Measurements from ENCODE around the gene PLB1.

PLB1 gene

DNA sequence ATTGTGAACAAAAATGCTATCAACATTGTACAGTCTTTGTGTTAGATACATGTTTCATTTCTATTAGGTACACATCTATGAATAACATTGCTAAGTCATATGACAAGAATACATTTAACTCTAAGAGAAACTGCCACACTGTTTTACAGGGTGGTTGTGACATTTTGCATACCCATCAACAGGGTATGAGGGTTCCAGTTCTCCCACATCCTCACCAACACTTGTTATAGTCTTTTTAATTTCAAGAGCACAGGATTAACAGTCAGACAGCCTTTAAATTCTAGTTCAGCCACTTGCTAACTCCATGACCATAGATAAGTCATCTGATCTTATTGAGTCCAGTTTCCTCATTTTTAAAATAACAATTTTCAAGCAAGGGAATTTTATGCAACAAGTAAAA is 163.3 kb downstream of the PLB1 start:
- no peak for DNase-seq
- H2AK5ac ChIP-seq (ENCODE audit: low read length, severe bottlenecking), result no peak overlapping the region
- no peaks in the 10 kb centered on the region for H3K27me3 ChIP-seq (ENCODE audit: control insufficient read depth in 1 of 2, insufficient read depth in 1 of 2, low read length in 2 of 2)
- no peaks in the 10 kb centered on the region for H3K9me3 ChIP-seq (ENCODE audit: control insufficient read depth, low read length)
- no peak overlapping the region for H3K27ac ChIP-seq (ENCODE audit: low read length, poor library complexity, severe bottlenecking)
- no peak overlapping the region for H3K4me2 ChIP-seq (ENCODE audit: low read length, poor library complexity, severe bottlenecking)
- no peaks in the 10 kb centered on the region for H3K79me1 ChIP-seq (replicated peaks; ENCODE audit: low read length, poor library complexity, severe bottlenecking)
- peaks cover 15% of the 10 kb centered on the region for H3K4me1 ChIP-seq (ENCODE audit: control insufficient read depth, insufficient read depth, low read depth, low read length)
- H3K23ac ChIP-seq (ENCODE audit: low read length in 2 of 2), result no peak overlapping the region
- H4K8ac ChIP-seq (ENCODE audit: low read length), result no peak overlapping the region
- no peak overlapping the region for H2BK5ac ChIP-seq (ENCODE audit: low read depth, low read length, poor library complexity, severe bottlenecking)
- no peak overlapping the region for H4K91ac ChIP-seq (ENCODE audit: low read length)
- H3K18ac ChIP-seq (ENCODE audit: low read depth in 1 of 2, low read length in 2 of 2), result no peak overlapping the region
- H3K36me3 ChIP-seq (ENCODE audit: control insufficient read depth in 1 of 2, insufficient read depth in 2 of 2, low read depth in 1 of 2, low read length in 2 of 2), result no peaks in the 10 kb centered on the region
- no peak overlapping the region for H3K14ac ChIP-seq (ENCODE audit: low read length in 2 of 2)
- no peak overlapping the region for H2AFZ ChIP-seq (ENCODE audit: low read depth, low read length)
- no peak overlapping the region for H3K4me3 ChIP-seq (ENCODE audit: insufficient read depth in 1 of 2, low read depth in 1 of 2, low read length in 2 of 2)
- no peak overlapping the region for H2BK15ac ChIP-seq (ENCODE audit: low read depth, poor library complexity, severe bottlenecking)
- no peak overlapping the region for H3K9ac ChIP-seq (ENCODE audit: low read length)
- no peak overlapping the region for H2BK120ac ChIP-seq (ENCODE audit: low read depth, low read length)
- no peak overlapping the region for H3K4ac ChIP-seq (ENCODE audit: low read depth in 1 of 2, low read length in 2 of 2)
- no peak overlapping the region for H2BK12ac ChIP-seq (ENCODE audit: low read length in 2 of 2)

DNA sequence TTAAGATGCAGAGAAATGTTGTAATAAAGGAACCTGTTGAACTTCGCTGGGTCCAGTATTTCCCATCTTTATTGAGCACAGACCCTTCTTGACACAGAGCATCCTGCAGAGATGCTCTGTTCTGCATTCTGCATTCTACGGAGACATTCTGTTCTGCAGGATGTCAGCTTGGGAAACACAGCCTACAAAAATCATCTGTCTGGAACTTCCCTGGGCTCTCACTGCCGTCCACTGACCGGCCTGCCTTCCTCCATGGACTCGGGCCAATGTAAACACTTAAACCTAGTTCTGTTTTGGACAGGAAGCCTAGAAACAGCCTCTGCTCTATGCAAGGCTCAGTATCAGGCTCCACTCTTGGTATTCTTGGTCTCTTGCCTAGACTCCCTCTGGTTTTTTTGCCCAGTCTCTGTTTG is 165.7 kb downstream of the PLB1 start:
- peak overlapping the region; percentile 24 for H3K4me2 ChIP-seq (ENCODE audit: low read length, poor library complexity, severe bottlenecking)
- H2BK120ac ChIP-seq (ENCODE audit: low read depth, low read length), result peak overlapping the region; percentile 77
- no peak overlapping the region for H3K23ac ChIP-seq (ENCODE audit: low read length in 2 of 2)
- H2AK5ac ChIP-seq (ENCODE audit: low read length, severe bottlenecking), result no peak overlapping the region
- no peaks in the 10 kb centered on the region for H3K79me1 ChIP-seq (replicated peaks; ENCODE audit: low read length, poor library complexity, severe bottlenecking)
- H2BK15ac ChIP-seq (ENCODE audit: low read depth, poor library complexity, severe bottlenecking), result no peak overlapping the region
- no peaks in the 10 kb centered on the region for H3K9me3 ChIP-seq (ENCODE audit: control insufficient read depth, low read length)
- peak overlapping the region in 1 of 2 experiments; percentile 92 for H3K4ac ChIP-seq (ENCODE audit: low read depth in 1 of 2, low read length in 2 of 2)
- 9% methylated on average over 5 of the region's 5 CpGs for WGBS
- H3K36me3 ChIP-seq (ENCODE audit: control insufficient read depth in 1 of 2, insufficient read depth in 2 of 2, low read depth in 1 of 2, low read length in 2 of 2), result no peaks in the 10 kb centered on the region
- no peak overlapping the region for H2BK12ac ChIP-seq (ENCODE audit: low read length in 2 of 2)
- no peak overlapping the region for H3K14ac ChIP-seq (ENCODE audit: low read length in 2 of 2)
- peak; percentile 89 for DNase-seq
- no peak overlapping the region for H4K8ac ChIP-seq (ENCODE audit: low read length)
- no peak overlapping the region for H3K9ac ChIP-seq (ENCODE audit: low read length)
- H3K27me3 ChIP-seq (ENCODE audit: control insufficient read depth in 1 of 2, insufficient read depth in 1 of 2, low read length in 2 of 2), result no peaks in the 10 kb centered on the region
- peaks cover 26% of the 10 kb centered on the region for H3K4me1 ChIP-seq (ENCODE audit: control insufficient read depth, insufficient read depth, low read depth, low read length)
- no peak overlapping the region for H3K18ac ChIP-seq (ENCODE audit: low read depth in 1 of 2, low read length in 2 of 2)
- H4K91ac ChIP-seq (ENCODE audit: low read length), result no peak overlapping the region
- no peak overlapping the region for H2AFZ ChIP-seq (ENCODE audit: low read depth, low read length)
- no peak overlapping the region for H3K4me3 ChIP-seq (ENCODE audit: insufficient read depth in 1 of 2, low read depth in 1 of 2, low read length in 2 of 2)
- peak overlapping the region; percentile 82 for H3K27ac ChIP-seq (ENCODE audit: low read length, poor library complexity, severe bottlenecking)
- no peak overlapping the region for H2BK5ac ChIP-seq (ENCODE audit: low read depth, low read length, poor library complexity, severe bottlenecking)

DNA sequence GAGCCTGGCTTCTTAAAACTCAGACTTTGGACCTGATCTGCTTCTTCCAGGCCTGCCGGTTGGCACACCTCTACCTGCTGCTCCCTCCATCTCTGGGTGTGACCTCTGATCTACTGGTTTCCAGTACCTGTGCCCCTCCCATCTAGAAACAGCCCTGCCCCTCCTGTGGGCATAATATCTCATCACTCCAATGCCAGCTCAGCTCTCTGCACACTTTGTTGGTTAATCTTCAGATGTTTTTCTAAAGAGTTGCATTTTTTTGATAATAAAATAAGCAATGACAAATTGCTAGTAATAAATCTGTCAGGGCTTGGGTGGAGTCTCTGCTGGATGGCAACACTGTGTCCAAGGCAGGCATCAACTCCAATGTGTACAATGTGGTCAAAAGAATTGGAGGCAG is 166.2 kb downstream of the PLB1 start:
- Histone ChIP-seq H3K4me2 (ENCODE audit: low read length, poor library complexity, severe bottlenecking) (no peak overlapping the region), H3K27ac (ENCODE audit: low read length, poor library complexity, severe bottlenecking) (peak overlapping the region; percentile 82), H4K91ac (ENCODE audit: low read length) (peak overlapping the region; percentile 64), H3K4ac (ENCODE audit: low read depth in 1 of 2, low read length in 2 of 2) (peak overlapping the region; percentile 69 to 92), H3K79me1 (replicated peaks; ENCODE audit: low read length, poor library complexity, severe bottlenecking) (no peaks in the 10 kb centered on the region), H3K9me3 (ENCODE audit: control insufficient read depth, low read length) (no peaks in the 10 kb centered on the region), H3K27me3 (ENCODE audit: control insufficient read depth in 1 of 2, insufficient read depth in 1 of 2, low read length in 2 of 2) (no peaks in the 10 kb centered on the region), H3K4me1 (ENCODE audit: control insufficient read depth, insufficient read depth, low read depth, low read length) (peaks cover 26% of the 10 kb centered on the region), H3K23ac (ENCODE audit: low read length in 2 of 2) (no peak overlapping the region), H2AK5ac (ENCODE audit: low read length, severe bottlenecking) (peak overlapping the region; percentile 67), H2BK5ac (ENCODE audit: low read depth, low read length, poor library complexity, severe bottlenecking) (no peak overlapping the region), H4K8ac (ENCODE audit: low read length) (peak overlapping the region; percentile 52), H3K36me3 (ENCODE audit: control insufficient read depth in 1 of 2, insufficient read depth in 2 of 2, low read depth in 1 of 2, low read length in 2 of 2) (no peaks in the 10 kb centered on the region), H2BK120ac (ENCODE audit: low read depth, low read length) (peak overlapping the region; percentile 77), H2AFZ (ENCODE audit: low read depth, low read length) (no peak overlapping the region), H3K18ac (ENCODE audit: low read depth in 1 of 2, low read length in 2 of 2) (peak overlapping the region; percentile 25 to 87), H2BK12ac (ENCODE audit: low read length in 2 of 2) (peak overlapping the region; percentile 40 to 49), H2BK15ac (ENCODE audit: low read depth, poor library complexity, severe bottlenecking) (no peak overlapping the region), H3K9ac (ENCODE audit: low read length) (no peak overlapping the region), H3K14ac (ENCODE audit: low read length in 2 of 2) (no peak overlapping the region), H3K4me3 (ENCODE audit: insufficient read depth in 1 of 2, low read depth in 1 of 2, low read length in 2 of 2) (no peak overlapping the region)
- 100% methylated on average over 1 of the region's 1 CpG for WGBS
- peak; percentile 10 for DNase-seq

DNA sequence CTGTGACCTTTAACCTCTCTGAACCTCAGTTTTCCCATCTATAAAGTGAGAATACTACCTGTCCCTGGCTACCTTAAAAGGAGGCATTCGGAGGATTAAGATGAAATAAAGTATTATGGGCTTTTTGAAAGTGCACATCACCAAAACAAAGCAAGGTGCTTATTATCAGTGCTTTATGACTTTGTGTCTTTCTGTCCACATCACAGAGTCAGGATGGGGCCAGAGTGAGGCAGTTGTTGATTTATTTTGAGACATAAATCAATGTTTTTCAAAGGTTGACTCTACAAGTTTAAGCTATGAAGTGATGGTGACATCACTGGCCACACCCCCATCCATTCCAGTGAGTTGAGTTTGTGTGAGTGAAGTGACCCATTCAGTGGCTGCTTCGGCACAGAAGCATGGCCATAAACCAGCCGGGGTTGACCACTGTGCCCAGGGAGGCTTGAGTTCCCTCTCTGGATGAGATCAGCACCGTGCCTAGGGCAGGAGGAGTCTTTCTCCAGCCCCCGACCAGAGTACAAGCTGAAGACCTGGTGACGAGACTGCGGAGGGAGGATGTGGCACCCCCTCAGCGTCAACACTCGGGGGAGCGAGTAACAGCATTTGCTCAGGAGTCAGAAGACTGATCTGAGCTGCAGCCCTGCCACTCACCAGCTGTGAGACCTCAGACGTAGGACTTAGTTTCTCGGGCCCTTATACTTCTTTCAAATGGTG is 166.8 kb downstream of the PLB1 start:
- no peak overlapping the region for H2AFZ ChIP-seq (ENCODE audit: low read depth, low read length)
- H3K9ac ChIP-seq (ENCODE audit: low read length), result no peak overlapping the region
- H3K27ac ChIP-seq (ENCODE audit: low read length, poor library complexity, severe bottlenecking), result peak overlapping the region; percentile 82
- WGBS, result 61% methylated on average over 12 of the region's 12 CpGs
- no peaks in the 10 kb centered on the region for H3K27me3 ChIP-seq (ENCODE audit: control insufficient read depth in 1 of 2, insufficient read depth in 1 of 2, low read length in 2 of 2)
- H3K4me3 ChIP-seq (ENCODE audit: insufficient read depth in 1 of 2, low read depth in 1 of 2, low read length in 2 of 2), result no peak overlapping the region
- H3K4me2 ChIP-seq (ENCODE audit: low read length, poor library complexity, severe bottlenecking), result peak overlapping the region; percentile 12
- H2BK12ac ChIP-seq (ENCODE audit: low read length in 2 of 2), result peak overlapping the region; percentile 35 to 95
- H3K14ac ChIP-seq (ENCODE audit: low read length in 2 of 2), result peak overlapping the region in 1 of 2 experiments; percentile 74
- H2AK5ac ChIP-seq (ENCODE audit: low read length, severe bottlenecking), result peak overlapping the region; percentile 67
- peak; percentile 81 for DNase-seq
- H3K18ac ChIP-seq (ENCODE audit: low read depth in 1 of 2, low read length in 2 of 2), result peak overlapping the region; percentile 71 to 79
- no peak overlapping the region for H2BK5ac ChIP-seq (ENCODE audit: low read depth, low read length, poor library complexity, severe bottlenecking)
- no peaks in the 10 kb centered on the region for H3K79me1 ChIP-seq (replicated peaks; ENCODE audit: low read length, poor library complexity, severe bottlenecking)
- H2BK120ac ChIP-seq (ENCODE audit: low read depth, low read length), result no peak overlapping the region
- peak overlapping the region in 1 of 2 experiments; percentile 54 for H3K23ac ChIP-seq (ENCODE audit: low read length in 2 of 2)
- H2BK15ac ChIP-seq (ENCODE audit: low read depth, poor library complexity, severe bottlenecking), result no peak overlapping the region
- peak overlapping the region; percentile 41 for H4K8ac ChIP-seq (ENCODE audit: low read length)
- H3K9me3 ChIP-seq (ENCODE audit: control insufficient read depth, low read length), result no peaks in the 10 kb centered on the region
- H3K4me1 ChIP-seq (ENCODE audit: control insufficient read depth, insufficient read depth, low read depth, low read length), result peaks cover 26% of the 10 kb centered on the region
- peak overlapping the region in 1 of 2 experiments; percentile 54 for H3K4ac ChIP-seq (ENCODE audit: low read depth in 1 of 2, low read length in 2 of 2)
- H3K36me3 ChIP-seq (ENCODE audit: control insufficient read depth in 1 of 2, insufficient read depth in 2 of 2, low read depth in 1 of 2, low read length in 2 of 2), result no peaks in the 10 kb centered on the region
- peak overlapping the region; percentile 80 for H4K91ac ChIP-seq (ENCODE audit: low read length)
